HG03342 (cell line): Measurements from ENCODE around the gene GTF3C1.

Experiments used
- ATAC-seq: cut with Tn5 transposase; IDR thresholded peaks from one replicate; pipeline ENCODE4 v1.9.1; 2021; ENCODE audit warnings: mild to moderate bottlenecking, moderate library complexity; ENCODE audit not compliant: unreplicated experiment

The GTF3C1 gene

DNA sequence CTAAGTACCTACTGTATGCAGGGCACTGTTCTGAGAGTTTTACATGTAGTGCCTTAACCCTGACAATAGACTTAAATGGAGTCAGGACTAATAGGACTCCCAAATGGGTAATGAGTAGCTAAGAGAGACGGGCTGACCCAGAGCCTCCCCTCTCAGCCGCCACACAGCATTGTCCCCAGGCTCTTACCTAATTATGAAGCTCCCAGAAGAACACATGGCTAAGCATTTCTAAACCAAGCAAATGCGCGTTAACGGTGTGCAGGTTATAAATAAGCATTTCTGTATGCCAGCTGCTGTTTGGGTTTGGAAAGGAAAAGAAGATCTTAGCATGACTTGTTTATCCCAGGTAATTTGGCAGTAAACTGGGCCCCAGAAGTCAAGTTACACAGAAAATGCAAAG, 14.5 kb upstream of the GTF3C1 start:
- no peak for ATAC-seq

DNA sequence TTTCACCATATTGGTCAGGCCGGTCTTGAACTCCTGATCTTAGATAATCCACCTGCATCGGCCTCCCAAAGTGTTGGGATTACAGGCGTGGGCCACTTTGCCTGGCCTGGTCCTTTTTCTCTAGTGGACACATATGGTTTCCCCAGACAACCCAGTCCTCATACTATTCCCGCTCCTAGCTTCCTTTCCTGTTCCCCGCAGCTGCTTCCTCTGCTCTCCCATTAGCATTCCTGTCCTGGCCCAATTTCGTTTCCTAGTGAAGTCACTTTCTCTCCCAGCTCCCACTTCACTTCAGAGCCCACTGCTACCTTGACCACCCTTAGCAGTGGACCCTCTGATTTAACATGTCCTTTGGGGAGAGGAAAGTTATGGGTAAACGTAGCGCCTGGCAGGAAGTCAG, 11.5 kb upstream of the GTF3C1 start:
- no peak for ATAC-seq

DNA sequence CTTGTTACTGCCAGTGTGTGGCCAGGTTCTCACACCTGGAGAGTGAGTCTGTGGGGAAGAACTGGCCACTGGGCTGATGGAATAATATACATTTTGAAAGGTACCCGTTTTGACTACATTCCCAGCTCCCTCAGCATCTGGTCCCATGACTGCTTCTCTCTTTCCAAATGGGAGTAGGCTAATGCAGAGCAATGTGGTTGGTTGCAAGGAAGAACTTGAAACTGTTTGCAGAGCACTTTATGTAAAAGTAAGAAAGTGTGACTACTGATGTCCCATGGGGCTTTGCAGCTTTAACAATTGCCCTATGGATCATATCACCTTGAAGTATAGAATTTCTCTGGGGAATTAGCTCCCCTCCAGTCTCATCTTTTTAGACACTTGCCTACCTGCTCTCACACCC, 9.2 kb upstream of the GTF3C1 start:
- no peak for ATAC-seq

DNA sequence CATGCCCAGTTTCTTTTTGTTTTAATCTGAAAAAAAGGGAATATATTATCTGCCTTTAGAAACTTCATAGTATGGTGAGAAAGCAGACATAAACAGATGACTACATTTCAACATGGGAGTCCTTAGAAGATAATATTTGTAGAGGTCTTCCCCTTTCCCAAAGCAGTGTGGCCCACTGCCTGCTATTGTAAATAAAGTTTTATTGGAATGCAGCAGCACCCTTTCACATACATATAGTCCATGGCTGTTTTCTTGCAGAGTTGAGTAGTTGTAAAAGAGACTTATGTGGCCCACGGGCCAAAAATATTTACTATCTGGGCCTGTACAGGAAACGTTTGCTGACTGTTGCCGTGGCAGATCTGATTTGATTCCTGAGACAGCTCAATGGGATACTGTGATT, 8.7 kb upstream of the GTF3C1 start:
- ATAC-seq = no peak

DNA sequence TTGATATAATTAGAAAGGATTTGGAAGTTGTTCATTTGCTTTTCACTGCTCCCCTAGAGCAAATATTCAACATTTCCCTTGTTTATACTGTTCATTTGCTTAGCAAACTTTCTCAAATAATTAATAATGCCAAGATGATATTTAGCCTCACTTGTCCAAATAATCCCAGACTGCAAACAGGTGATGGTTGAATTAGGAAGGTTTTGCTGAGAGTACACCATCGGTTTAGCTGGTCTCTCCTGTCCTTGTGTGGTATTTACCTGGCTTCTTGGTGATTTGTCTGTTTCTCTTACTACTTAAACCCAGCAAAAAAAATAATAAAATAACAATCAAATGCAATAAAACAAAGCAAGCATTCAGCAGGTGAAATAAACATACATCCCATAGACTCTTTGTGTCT, 6.8 kb upstream of the GTF3C1 start:
- no peak for ATAC-seq

DNA sequence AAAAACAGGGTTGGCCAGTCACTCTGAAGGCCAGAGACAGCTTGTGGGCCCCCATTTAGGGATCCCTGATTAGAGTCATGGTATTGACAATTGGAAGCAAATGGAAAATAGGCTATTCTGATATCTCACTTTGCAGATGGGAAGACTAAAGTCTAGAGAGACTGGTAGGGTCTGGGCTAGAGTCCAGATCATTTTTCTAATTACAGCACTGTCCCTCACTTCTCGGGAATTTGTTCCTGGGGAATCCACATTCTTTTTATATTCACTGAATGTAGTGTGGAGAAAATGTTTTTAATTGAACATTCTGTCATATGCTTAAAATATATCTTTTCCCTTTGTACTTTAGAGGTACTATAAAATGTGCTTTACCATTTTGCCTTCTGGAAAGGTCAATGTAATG, 1.3 kb upstream of the GTF3C1 start:
- no peak for ATAC-seq

DNA sequence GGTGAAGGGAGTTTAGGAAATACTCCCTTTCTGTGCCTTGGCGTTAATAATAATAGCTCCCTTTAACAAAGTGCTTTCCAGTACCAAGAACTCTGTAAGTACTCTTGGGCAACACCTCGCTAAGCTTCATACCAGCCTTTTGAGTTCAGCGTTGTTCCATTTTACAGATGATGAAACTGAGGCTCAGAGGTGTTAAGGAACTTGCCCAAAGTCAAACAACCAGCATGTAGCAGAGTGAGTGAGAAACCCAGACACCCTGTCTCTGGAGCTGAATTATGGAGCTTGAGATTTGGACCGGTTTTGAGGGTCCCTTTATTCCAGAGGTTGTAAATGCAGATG, 838 bp upstream of the GTF3C1 start:
- ATAC-seq = no peak

DNA sequence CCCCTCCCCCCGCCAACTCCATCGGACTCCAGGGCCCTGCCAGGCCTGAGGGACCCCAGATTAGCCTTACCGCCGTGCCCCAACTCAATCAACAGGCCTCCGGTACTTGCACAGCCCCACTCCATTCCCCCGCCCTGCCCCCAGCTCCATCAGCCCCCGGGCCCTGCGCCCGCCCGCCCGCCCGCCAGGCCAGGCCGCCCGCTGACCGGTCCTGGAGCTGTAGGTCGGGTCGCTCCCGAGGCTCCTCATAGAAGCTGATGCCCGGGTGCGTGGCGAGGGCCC, 308 bp downstream of the GTF3C1 start:
- ATAC-seq = peak; percentile 14

DNA sequence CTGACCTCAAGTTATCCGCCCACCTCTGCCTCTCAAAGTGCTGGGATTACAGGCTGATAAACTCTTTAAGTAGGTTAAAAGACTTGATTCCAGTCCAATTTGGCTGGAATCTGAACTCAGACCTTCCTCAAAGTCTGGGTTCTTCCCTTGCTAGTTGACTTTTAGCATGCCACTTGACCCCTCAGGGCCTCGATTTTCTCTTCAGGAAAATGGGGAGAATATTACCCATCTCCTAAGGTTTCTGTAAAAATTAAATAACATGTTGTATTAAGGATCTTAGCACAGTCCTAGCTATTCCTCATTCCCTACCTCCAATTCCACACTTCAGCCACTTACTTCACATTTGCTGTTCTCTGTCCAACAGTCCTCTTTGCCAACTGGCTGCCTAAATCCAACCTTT, 1.9 kb downstream of the GTF3C1 start:
- no peak for ATAC-seq

DNA sequence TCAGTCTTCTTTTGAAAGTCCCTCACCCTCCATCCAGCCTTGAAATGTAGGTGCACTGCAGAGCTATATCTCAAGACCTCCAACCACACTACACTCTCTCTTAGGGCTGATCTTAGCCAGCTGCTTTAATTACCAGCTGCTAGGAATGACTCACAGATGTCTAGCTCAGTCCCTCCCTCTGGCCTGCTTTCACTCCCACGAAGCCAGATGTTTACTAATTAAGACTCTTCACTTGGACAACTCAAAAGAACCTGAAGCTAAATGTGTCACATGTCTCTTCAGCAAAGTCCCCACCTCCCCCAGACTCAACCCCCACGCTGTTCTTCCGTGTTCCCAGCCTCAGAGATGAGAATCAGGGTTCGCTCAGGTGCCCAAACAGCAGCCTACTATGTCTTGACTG, 2.6 kb downstream of the GTF3C1 start:
- no peak for ATAC-seq

DNA sequence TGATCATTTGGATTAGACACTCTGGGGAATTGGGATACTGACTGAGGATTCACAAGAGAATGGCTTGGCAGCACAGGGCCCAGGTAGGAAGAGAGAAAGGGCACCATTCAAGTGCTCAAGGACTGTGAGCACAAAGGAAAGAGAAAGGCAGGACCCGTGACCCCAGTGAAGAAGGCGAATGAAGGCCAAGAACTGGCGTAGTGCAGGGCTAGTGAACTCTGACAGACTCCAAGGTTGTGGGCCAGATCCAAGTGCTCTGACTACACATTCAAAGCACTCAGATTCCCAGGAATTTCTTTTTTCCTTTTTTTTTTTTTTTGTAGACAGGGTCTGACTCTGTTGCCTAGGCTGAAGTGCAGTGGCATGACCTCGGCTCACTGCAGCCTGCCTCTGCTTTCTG, 5.0 kb downstream of the GTF3C1 start:
- ATAC-seq = no peak

DNA sequence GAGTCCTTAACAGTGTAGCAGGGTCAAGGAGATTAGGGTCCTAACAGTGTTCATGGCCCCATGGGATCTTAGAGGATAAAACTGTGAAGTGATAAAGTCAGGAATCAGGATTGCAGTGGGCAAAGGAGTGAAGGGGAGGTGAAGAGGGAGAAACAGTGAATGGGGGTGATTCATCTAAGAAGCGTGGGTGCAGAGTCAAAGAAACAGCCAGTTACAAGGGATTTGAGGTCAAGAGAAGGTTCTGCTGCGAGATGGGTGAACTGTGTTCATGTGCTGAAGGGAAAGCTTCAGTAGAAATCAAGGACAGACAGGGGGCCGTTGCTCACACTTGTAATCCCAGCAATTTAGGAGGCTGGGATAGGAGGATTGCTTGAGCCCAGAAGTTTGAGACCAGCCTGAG, 5.9 kb downstream of the GTF3C1 start:
- no peak for ATAC-seq

DNA sequence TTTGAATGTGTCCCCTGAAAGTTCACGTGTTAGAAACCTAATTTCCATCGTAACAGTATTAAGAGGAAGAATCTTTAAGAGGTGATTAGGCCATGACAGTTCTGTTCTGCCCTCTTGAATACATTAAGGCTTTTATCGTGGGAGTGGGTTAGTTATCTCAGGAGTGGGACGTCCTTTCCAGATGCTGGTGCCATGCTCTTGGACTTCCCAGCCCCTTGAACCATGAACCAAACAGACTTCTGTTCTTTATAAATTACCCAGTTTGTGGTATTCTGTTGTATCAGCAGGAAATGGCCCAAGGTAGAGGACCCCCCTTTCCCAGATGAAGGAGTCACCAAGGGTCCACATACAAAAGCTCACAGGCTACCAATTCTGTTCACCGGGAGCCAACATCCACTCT, 10.1 kb downstream of the GTF3C1 start:
- ATAC-seq = no peak

DNA sequence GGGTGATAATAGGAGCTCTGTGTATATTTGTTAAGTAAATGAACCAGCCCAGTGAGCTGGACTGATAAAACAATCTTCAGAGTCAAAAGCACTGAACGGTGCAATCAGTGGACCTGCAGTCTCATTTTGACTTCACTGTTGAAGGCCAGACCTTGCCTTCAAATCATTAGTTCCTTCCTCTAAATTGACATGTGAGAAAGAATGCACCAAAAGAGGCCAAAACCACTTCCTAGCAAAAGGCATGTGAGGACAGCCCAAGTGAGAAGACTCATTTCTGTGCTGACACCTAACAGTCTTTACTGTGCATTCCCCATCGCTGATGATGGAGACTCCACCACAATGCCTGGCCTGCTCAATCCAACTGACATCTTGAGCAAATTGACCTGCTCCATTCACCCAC, 10.6 kb downstream of the GTF3C1 start:
- ATAC-seq = no peak

DNA sequence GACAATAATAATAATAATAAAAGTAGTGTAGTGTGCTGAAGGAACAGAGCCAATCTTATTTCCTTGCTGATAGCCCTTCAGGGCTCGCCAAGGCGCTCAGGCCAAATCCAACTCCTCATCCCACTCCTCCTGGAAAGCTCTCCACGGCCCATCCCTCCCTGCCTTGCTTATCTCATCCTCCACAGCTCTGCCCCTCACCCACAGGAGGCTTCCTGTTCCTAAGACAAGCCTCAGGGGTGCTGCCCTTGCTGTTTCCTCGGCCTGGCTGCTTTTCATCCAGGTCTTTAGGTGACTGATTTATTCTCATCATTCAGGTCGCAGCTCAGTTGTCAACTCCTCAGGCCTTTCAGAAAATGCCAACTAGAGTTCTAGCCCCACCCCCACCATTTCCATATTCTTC, 11.2 kb downstream of the GTF3C1 start:
- ATAC-seq = no peak

DNA sequence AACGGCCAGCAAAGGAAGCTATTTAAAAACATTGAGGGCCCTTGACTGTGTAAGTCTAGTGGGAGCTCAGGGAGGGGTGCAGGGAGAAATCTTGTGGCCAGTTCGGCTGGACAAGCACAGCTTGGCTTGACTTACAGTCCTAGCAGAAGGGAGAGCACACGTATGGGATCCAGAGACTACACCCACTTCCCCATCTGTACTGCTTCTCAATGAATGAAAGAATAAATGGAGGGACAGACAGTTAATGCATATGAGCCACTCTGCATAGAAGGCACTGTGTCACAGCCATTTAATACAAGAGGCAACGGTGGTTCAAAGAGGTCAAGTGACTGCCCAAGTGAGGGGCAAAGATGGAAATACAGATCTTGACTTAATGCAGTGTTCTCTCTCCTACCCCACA, 15.5 kb downstream of the GTF3C1 start:
- ATAC-seq = no peak

DNA sequence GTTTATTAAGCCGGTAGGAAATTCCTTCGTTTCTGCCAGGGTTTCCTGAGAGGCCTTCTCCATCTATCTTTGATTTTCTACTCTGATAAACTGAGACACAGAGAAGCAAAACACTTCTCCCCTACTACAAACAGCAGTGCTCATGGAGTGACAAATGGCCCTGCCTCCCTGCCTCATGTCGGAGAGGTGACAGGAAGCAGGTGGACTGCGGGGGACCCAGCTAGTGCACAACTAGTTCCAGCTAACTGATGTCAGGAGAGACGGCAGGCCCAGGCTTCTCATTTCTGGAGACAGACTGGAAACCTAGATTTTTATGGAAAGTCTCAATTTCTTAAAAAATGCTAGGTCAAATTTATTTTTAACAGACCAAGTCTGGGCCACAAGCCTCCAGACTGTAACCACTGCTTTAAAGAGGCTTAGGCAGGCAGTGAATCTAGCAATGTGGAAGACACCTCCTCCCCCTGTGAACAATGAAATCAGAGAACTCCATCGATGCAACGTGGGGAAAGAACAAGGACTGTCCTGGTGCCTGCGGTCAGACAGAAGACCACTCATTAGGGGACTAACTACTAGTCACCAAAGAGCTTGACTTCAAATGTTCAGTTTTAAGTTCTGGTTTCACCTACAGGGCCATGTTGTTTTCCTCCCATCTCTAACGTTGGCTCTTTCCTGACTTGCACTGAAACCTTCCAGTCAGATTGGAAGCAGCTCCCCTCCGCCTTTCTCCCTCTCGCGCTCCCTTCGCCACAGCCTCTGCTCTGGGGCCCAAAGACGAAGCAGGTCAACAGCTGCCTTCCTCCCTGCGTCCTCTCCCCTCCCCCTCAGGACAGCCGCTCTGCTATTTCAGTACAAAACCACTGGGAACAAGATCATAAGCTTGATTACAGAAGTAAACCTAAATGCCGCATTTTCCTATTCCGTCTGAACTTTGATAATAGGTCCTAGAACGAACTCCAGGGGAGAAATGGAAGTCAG, 17.6 kb downstream of the GTF3C1 start:
- no peak for ATAC-seq

DNA sequence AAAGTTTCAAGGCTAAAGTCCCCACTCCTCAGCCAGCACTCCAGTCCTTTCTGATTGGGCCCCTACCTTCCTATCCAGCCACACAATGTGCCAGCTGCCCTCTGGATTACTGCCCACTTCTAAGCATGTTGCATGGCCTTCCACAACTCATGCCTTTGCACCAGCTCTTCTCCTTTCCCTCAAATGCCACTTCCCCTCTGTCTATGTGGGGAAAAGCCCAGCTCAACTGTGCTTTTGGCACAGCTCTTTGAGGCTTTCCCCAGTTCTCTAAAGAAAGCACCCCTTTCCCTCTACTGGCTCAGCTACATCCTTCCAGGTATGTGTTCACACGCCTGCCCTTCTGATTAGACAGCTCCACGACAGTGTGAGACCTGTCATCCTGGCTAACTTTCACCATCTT, 18.5 kb downstream of the GTF3C1 start:
- ATAC-seq = no peak

DNA sequence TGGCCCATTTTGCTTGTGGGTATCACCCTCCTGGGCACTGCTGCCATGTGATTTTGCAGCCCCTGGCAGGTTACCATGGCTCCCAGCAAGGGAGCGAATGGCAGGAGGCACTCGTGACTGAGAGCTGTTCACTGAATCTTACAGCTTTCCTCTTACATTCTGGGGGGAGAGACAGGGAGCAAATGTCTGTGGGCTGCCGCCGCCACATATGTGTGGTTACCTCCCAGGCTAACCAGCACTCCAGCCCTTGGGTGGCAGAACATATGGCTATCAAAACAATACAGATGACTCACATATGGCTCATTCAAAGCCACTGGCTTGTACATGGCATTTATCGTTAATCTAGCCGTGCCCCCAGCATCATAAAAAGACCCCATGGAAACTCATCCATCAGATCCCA, 19.8 kb downstream of the GTF3C1 start:
- no peak for ATAC-seq

DNA sequence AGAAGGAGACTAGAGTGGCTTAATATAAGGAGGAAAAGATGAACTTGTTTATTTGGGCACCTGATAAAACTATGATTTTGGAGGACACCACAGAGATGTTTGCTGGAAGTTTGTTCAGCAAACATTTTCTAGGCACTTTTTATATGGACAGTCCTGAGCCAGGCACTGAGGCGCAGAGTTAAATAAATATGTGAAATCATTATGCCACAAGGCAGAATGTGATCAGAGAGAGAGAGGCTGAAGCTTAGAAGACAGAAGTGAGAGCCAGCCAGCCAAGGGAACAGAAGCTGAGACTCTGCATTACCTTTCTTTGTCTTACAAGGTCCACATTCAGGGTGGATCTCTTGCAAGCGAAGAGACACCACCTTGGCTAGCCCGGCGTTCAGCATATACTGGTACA, 21.4 kb downstream of the GTF3C1 start:
- ATAC-seq = no peak

DNA sequence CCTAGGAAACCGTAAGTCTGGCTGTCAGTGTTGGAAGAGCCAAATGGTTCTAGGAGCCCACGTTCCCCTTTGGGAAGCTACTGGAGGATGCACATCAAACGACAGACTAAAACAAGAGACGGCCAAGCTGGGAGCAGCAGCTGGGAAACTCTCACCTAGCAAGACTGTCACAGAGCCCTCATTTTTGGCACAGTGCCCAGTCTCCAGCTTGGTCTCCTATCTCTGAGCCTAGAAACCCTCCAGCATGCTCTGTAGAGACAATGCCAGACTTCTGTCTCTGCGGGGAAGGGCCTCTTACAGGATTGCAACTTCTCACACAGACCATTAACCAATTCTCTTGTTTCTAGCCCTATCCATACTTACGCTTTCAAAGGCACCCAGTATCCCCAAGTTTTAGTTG, 23.5 kb downstream of the GTF3C1 start:
- ATAC-seq = no peak

DNA sequence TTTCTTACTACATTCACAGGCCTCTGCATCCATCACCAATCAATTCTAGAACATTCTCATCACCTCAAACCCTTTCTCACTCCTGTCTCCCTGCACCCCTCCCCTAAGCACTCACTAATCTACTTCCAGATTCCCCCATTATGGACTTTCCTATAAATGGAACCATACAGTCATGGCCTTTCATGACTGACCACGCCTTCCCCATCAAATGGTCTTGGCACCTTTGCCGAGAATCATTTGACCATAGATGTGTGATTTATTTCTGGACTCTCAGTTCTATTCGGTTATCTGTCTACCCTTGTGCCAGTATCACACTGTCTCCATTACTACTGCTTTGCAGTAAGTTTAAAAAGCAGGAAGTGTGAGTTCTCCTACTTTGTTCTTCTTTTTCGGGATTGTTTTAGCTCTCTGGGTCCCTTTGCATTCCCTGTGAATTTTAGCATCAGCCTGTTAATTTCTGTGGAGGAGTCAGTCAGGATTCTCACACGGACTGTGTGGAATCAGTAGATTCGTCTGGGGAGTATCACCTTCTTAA, 27.5 kb downstream of the GTF3C1 start:
- ATAC-seq = no peak
